HPDE6-E6E7 (cell line): ENCODE data around the gene TTBK2.

ENCODE experiments used
- DNase-seq: peaks from one replicate; pipeline ENCODE4 v3.0.0; 2011; ENCODE audit warnings: missing footprints; ENCODE audit errors: extremely low spot score

The TTBK2 gene

GRCh38 chr15:42693942-42694341 is 226.6 kb downstream of the TTBK2 start:
- no peak for DNase-seq

- DNase-seq, result no peak
Measured at GRCh38 chr15:42693496-42693895, 227.1 kb downstream of the TTBK2 start.

- no peak for DNase-seq
Measured at GRCh38 chr15:42692997-42693396, 227.6 kb downstream of the TTBK2 start.

- DNase-seq, result no peak
Measured at GRCh38 chr15:42692536-42692935, 228.0 kb downstream of the TTBK2 start.

- DNase-seq, result no peak
Measured at GRCh38 chr15:42691770-42692169, 228.8 kb downstream of the TTBK2 start.

GRCh38 chr15:42691308-42691707 is 229.3 kb downstream of the TTBK2 start:
- no peak for DNase-seq
